ENCODE measurements around the gene BRPF1.

- TF ChIP-seq CREB1 (CRISPR knock-in tag; IDR thresholded peaks at IDR 0.05; ENCODE audit: low read depth) (no peak), POLR2AphosphoS5 (IDR thresholded peaks at IDR 0.05; ENCODE audit: low read depth) (no peak), CTCF (conservative IDR thresholded peaks at IDR 0.05; ENCODE audit: low read depth in 2 of 2) (no peak), JUNB (IDR thresholded peaks at IDR 0.05; ENCODE audit: unreplicated experiment) (no peak), EZH2phosphoT487 (IDR thresholded peaks at IDR 0.05; ENCODE audit: unreplicated experiment) (no peak), EZH2 (IDR thresholded peaks at IDR 0.05; ENCODE audit: low read depth, unreplicated experiment) (no peak), STAT1 (IDR thresholded peaks at IDR 0.05; ENCODE audit: unreplicated experiment) (no peak)
- TF ChIP-seq, protein P1, sequence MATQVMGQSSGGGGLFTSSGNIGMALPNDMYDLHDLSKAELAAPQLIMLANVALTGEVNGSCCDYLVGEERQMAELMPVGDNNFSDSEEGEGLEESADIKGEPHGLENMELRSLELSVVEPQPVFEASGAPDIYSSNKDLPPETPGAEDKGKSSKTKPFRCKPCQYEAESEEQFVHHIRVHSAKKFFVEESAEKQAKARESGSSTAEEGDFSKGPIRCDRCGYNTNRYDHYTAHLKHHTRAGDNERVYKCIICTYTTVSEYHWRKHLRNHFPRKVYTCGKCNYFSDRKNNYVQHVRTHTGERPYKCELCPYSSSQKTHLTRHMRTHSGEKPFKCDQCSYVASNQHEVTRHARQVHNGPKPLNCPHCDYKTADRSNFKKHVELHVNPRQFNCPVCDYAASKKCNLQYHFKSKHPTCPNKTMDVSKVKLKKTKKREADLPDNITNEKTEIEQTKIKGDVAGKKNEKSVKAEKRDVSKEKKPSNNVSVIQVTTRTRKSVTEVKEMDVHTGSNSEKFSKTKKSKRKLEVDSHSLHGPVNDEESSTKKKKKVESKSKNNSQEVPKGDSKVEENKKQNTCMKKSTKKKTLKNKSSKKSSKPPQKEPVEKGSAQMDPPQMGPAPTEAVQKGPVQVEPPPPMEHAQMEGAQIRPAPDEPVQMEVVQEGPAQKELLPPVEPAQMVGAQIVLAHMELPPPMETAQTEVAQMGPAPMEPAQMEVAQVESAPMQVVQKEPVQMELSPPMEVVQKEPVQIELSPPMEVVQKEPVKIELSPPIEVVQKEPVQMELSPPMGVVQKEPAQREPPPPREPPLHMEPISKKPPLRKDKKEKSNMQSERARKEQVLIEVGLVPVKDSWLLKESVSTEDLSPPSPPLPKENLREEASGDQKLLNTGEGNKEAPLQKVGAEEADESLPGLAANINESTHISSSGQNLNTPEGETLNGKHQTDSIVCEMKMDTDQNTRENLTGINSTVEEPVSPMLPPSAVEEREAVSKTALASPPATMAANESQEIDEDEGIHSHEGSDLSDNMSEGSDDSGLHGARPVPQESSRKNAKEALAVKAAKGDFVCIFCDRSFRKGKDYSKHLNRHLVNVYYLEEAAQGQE (IDR thresholded peaks at IDR 0.05; ENCODE audit: unreplicated experiment) = no peak
Observed at GRCh38 chr3:9778143-9779074, 46.9 kb downstream of the BRPF1 start.
